C4-2B (cell line): ENCODE results near the gene LNPEP.

Source experiments
- H3K27ac ChIP-seq: fragments of 450-650 bp; 2 replicates; pipeline ENCODE4 v1.5.1; 2017
- ZFX ChIP-seq: fragments of 450-650 bp; IDR thresholded peaks from 2 replicates; pipeline ENCODE4 v1.6.1; 2017
- TF ChIP-seq, protein P1 (sequence below): fragments of 450-650 bp; conservative IDR thresholded peaks from 2 replicates; pipeline ENCODE4 v1.5.1; 2017; ENCODE audit warnings: mild to moderate bottlenecking

Gene LNPEP

DNA sequence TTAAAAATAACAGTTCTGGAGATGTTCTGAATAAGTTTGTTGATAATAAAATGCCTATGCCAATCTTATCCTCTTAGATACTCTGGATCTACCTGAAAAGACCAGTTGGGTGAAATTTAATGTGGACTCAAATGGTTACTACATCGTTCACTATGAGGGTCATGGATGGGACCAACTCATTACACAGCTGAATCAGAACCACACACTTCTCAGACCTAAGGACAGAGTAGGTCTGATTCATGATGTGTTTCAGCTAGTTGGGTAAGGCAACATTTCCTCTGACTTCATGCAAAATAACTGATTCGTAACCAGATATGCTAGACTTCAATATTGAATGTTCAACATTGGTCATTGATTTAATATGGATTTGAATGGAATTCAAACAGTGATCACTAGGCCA lies 32.6 kb upstream of the LNPEP start:
- TF ChIP-seq ZFX, result no peak
- TF ChIP-seq, protein P1, sequence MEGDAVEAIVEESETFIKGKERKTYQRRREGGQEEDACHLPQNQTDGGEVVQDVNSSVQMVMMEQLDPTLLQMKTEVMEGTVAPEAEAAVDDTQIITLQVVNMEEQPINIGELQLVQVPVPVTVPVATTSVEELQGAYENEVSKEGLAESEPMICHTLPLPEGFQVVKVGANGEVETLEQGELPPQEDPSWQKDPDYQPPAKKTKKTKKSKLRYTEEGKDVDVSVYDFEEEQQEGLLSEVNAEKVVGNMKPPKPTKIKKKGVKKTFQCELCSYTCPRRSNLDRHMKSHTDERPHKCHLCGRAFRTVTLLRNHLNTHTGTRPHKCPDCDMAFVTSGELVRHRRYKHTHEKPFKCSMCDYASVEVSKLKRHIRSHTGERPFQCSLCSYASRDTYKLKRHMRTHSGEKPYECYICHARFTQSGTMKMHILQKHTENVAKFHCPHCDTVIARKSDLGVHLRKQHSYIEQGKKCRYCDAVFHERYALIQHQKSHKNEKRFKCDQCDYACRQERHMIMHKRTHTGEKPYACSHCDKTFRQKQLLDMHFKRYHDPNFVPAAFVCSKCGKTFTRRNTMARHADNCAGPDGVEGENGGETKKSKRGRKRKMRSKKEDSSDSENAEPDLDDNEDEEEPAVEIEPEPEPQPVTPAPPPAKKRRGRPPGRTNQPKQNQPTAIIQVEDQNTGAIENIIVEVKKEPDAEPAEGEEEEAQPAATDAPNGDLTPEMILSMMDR, result no peak
- no peak overlapping the region for H3K27ac ChIP-seq

DNA sequence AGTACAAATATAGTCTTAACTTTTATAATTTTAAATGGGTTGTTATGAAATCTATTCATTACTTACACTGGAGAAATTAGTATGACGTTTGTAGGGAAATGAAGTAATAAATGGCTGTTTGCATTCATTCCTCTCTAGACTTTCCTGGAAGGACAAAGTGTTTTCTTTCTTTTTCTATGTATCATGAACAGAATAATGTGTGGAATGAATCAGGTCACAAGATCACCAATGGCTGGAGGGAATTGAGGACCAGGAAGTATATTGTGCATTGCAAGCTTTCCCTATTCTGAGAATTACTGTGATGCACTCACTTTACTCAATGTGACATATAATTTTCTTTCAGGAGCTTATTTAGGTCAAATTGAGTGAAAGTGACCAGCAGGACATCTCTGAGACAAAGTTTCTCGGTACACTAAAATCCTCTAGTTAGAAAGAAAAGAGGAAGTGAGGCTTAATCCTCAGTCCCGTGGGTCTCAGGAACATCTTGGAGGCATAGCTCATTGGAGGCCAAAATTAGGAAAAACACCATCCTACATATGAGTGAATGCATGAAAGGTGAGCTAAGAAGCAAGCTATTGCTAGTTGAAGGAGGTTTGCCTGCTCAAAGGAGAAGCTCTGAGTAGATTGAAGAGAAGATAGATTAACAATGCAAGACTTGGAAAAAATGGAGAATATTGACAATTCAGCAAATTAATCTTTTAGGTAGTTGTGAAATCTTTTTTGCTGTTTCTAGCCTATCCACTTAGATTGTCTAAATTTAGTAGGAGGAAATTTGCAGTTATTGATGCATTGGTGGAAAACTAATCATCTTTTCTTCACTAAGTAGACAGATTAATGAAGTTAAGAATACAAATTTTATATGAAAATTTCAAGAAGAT lies 31.6 kb upstream of the LNPEP start:
- TF ChIP-seq, protein P1, result no peak
- no peak for TF ChIP-seq ZFX
- no peak overlapping the region for H3K27ac ChIP-seq

DNA sequence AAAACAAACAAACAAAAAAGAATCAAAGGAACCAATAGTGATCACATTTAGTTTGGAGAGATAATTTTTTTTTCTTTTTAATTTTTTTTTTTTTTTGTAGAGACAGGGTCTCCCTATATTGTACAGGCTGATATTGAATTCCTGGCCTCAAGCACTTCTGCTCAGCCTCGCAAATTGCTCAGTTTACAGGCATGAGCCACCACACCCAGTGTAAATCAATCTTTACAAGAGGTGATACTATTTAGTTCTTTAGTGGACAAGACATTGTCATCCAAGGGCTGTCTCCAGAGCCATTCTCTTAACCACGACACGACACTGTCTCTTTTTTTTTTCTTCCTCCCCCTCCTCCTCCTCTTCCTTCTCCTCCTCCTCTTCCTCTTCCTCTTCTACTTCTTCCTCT lies 30.0 kb upstream of the LNPEP start:
- TF ChIP-seq, protein P1, result no peak
- TF ChIP-seq ZFX, result no peak
- H3K27ac ChIP-seq, result no peak overlapping the region

DNA sequence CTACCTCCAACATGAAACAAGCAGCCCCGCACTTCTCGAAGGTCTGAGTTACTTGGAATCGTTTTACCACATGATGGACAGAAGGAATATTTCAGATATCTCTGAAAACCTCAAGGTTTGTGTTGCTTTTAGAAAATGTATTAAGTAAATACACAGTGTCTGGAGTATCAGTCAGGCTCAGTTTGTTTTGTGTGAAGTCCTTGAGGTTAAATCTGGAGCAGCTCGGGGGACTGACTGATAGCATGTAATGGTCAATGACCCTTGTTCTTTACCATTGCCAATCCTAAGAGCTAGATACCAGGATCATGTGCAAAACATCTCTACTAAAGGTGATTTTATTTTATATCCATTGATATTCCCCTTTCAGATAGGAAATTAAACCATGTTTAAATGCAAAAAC lies 26.9 kb upstream of the LNPEP start:
- no peak overlapping the region for H3K27ac ChIP-seq
- TF ChIP-seq, protein P1, result no peak
- no peak for TF ChIP-seq ZFX

DNA sequence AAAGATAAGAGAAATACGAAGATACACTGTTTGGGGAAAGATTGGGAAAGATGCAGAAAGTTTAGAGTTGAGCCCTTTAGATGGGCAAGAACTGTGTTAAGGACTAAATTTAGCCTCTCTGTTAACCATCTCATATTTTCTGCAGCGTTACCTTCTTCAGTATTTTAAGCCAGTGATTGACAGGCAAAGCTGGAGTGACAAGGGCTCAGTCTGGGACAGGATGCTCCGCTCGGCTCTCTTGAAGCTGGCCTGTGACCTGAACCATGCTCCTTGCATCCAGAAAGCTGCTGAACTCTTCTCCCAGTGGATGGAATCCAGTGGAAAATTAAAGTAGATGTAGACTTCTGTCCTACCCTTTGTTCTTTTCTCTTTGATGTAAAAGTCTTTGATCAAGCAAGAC lies 26.4 kb upstream of the LNPEP start:
- no peak for TF ChIP-seq ZFX
- TF ChIP-seq, protein P1, result no peak
- H3K27ac ChIP-seq, result no peak overlapping the region

DNA sequence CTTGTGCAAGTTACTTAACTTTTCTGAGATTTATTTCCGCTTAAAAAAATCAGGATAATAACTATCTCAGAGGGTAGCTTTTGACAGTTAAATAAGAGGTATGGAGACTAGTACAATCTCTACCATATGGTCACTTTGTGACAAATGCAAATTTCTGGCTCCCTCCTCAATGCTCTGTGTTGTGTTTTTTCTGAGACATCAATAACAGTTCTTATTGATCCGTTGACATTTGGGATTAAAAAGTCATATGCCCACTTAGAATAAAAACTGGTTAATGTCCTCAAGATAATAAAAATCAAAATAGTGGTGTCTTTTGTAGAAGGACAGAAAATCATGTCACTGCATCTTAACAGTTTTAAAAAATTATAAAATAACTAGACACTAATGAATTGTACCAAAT lies 24.7 kb upstream of the LNPEP start:
- no peak for TF ChIP-seq ZFX
- TF ChIP-seq, protein P1, result no peak
- no peak overlapping the region for H3K27ac ChIP-seq

DNA sequence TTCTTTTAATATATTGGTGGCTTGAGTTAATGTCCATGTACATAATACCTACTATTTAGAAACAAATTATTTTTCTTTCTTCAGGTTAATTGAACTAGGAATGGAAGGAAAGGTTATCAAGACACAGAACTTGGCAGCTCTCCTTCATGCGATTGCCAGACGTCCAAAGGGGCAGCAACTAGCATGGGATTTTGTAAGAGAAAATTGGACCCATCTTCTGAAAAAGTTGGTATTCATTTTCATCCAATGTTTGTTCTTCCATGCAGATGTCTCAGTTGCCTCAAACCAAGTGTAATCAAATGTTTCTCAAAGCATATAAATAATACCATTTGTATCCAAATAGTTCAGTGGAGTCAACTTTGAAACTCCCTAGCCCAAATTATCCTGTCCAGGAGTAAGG lies 22.6 kb upstream of the LNPEP start:
- no peak for TF ChIP-seq ZFX
- TF ChIP-seq, protein P1, result no peak
- H3K27ac ChIP-seq, result no peak overlapping the region
